ENCODE results near the gene DCST2.

DCST2 gene

DNA sequence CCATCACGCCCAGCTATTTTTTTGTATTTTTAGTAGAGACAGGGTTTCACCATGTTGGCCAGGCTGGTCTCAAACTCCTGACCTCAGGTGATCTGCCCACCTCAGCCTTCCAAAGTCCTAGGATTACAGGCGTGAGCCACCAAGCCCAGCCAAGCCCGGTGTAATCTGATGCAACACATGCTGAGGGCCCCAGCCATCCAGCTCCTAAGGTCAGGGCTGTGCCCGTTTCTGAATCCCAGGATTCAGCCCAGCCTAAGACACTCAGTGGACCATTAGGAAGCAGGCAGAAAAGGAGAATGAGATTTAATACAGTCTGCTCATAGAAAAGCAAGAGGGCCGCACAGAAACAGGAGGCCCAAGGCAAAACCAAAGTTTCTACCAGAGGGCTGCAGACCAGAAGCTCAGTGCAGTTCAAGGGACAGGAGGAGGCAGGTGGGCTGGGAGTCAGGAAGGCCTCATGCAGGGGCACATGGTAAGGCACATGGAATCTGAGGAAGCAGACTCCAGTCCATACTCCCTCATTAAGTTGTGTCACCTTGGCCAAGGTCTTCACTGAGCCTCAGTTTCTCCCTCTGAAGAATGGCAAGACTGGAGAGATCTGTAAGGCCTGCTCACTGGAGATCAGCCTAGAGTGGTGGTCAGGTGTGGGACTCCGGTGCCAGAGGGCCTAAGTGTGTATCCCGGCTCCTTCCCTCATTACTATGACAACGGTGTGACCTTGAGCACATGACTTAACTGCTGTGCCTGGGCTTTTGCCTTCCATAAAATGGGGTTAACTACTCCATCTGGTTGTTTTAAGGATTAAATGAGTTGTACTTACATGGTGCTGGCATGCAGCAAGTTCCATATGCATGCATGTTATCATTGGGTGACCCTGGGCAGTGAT lies 15.1 kb upstream of the DCST2 start:
- no peak for DNase-seq

DNA sequence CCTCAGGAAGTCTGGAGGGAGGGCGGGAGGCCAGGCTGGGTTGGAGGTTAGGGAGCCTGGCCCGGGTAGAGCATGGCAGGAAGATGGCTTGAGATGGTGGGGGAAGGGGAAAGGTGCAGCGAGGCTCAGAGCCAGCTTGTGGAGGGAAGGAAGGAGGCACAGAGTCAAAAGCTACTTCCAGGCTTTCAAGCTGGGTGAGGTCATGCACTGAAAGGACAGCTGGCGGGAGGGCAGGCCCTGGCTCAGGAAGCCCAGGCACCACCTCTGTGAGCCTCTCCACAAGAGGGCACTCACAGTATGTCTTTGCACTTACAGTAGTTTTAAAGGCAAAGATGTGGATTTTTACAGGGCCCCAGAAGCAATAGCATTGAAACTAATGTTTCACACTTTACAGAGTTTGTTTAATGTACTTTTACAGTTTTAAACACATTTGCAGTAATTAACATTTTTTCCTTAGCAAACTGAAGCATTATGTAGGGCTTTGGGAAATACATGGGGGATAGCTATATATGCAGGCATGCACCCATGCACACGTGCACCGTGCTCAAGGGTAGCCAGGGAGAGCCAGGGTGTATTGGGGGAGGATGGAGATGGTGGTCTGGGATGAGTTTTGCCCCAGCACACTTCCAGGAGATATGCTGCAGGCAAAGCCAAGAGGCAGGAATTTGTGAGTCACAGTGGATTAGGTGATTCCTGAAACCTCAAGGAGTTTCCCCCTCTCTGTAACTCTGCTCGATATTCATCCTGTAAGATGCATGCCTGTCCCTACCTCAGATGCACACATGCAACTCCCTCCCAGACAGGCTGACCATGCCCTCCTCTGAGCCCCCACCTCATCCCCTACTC lies 11.5 kb upstream of the DCST2 start:
- DNase-seq = peak; percentile 50

DNA sequence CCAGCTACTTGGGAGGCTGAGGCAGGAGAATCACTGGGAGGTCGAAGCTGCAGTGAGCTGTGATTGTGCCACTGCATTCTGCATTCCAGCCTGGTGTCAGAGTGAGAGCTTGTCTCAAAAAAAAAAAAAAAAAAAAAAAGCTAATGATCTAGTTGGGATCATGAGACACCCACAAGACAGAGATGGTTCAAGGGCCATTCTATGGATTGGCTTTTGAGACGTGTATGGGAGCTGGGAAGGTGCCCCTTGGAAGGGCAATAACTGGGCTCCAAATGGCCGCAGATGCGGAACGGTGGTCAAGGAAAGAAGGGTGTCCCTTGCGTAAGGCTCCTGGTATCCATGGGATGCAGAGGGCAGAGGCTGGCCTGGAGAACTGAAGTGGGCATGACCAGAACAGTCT lies 10.8 kb upstream of the DCST2 start:
- no peak for DNase-seq

DNA sequence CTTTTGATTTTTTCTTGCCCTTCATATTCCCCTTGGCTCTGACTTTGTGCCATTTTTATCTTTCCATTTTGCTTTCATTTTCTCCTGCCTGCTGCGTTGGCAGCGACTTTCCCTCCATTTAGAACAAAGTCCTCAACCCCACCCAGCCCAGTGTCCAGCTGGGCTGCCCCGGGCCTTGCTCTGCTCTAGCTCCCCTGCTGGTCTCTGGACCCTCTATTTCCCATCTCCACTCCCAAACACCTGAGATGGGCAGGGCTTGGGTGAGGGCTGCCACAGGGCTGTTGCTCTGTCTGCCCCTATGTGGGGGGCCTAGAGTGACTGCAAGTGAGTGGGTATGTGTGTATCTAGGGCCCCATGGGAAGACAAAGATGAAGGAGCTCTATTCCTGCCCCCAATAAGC lies 10.2 kb upstream of the DCST2 start:
- no peak for DNase-seq

DNA sequence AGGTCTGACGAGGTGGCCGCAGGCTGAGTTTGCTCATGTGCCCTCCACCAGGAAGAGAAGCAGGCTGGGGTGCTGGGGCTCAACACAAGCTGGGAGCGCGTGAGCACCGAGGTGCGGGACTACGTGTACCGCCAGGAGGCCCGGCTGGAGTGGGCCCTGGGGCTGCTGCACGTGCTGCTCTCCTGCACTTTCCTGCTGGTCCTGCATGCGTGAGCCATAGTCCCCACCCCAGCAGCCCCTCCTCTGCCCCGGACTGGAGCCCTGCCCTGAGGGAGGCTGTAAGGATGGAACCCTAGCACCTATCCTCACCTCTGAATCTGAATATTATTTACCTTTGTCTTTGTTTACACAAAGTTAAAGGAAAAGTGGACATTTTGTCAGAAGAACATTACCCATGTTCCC lies 9.7 kb upstream of the DCST2 start:
- no peak for DNase-seq

DNA sequence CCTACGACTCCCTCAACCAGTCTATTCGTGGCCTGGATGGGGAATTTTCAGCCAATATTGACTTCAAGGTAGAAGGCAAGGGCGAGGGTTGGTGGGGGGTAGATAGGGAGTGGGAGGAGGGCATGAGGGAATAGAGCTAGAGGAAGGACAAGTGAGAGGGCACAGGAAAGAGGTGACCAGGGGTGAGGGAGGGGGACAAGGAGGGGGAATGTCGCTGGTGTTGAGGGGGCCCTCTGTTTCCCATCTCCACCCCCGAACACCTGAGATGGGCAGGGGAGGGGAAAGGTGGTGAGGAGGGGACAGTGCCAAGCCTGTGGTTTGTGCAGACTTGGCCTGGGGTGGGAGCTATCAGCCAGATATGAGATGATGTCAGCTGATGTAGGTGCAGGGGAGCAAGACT lies 9.2 kb upstream of the DCST2 start:
- no peak for DNase-seq

DNA sequence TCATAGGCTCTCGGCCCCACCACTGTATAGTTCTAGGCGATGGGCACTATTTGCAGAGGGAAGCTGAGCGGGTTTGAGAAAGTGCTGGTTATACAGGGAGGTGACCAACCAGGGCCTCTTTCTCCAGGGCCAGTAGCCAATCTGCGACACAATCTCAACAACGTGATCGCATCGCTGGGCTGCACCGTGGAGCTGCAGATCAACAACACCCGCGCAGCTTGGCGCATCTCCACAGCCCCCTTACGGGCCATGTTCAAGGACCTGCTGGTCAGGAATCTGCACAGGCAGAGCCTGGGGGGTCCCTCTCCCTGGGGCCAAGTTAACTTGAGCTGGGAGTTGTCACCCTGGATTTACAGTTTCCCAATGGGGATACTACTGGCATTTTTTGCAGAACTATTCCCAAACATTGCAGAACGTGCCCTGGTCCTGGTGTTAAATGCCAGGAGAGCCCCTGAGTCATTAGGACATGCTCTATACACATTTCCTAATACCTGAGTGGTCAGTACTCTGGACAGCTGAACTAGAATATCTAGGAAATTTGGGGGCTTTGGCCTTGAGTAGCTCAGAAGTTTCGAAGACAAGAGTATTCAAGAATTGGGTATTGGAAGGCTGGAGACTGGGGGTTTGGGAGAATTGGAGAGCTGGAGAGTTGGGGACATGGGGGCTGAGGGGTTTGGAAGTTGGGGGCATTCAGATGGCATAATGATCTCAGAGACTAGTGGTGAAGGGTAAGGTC lies 6.9 kb upstream of the DCST2 start:
- DNase-seq = no peak

DNA sequence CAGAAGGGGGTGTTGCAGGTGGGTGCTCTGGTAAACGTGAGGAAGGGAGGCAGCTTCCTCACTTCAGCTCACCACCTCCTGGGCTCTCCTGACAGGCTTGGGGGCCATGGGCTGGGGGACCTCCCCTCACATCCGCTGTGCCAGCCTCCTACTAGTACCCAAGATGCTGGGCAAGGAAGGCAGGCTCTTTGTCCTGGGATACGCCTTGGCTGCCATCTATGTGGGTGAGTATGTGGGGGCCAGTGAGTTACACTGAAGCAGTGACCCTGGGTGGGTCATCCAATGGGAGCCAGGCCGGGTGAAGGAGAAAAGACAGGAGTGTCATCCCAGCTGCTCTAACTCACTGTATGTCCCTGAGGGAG lies 5.7 kb upstream of the DCST2 start:
- DNase-seq = no peak

DNA sequence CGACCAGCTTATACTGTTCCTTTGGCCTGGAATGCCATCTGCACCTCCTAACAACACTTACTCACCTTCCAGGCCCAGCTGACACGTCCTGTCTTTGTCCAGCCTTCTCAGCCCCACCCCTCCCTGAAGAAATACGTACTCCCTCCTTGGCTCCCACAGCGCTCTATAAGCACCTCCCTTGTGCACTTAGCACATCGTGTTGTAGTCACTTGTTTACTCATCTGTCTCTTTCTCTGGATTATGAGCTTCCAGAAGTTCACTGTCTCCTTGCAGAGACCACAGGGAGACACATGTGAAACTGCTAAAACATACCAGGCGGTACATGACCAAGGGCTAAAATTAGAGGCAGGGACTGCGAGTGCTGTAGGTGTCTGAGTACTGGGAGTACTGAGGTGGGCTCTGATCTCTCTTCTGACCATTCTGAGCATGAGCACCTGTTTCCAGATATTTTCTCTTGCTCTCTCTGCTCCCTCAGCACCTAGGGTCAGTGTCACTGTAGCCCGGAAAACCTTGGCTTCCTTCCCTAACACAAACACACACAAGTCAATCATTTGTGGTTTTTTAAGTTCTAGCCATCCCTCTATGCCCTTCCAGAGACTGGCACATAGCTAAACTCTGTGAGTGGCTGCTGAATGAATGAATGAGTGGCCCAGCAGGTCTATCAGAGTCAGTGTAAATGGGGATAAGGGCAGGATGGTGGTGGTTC lies 5.2 kb upstream of the DCST2 start:
- no peak for DNase-seq

DNA sequence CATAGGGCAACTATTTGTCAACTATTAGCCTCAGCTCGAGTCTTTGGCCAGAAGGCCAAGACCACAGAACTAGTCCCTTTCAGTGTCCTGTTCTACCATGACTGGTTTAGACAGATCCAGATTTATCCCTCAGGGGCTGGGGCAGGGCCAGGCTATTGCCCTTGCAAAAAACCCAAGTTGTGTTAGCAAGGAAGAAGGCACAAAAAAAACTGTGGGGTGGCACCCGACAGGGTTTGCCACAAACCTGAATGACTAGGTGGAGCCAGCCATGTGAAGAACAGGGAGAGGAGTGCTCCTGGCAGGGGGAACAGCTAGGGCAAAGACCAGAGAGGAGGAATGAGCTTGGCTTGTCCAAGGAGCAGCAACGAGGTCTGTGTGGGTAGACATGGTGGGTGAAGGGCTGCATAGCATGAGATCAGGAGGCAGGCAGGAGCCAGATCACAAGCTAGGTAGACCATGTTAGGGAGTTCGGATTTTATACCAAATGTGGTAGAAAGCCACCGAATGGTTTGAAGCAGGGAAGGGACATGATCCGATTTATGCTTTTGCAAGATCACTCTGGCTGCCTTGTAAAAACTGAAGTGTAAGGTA lies 4.4 kb upstream of the DCST2 start:
- DNase-seq = no peak

DNA sequence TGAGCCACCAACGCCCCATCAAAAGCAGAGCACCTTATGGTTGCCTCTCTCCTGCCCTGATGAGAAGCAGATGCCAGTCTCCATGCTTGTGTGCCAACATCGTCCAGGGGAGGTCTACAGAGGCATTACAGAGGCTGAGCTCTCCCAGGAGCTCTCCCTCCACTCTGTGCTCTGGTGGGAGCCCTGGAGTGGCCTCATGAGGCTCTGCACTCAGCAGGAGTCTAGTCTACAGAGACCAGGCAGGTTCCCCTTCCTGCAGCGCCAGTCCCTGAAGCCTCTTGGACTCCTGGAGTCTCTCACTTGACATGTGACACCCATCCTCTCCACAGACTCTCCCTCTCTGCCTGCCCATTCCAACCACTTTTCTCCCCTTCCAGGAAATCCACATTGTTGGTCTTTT lies 3.5 kb upstream of the DCST2 start:
- no peak for DNase-seq

DNA sequence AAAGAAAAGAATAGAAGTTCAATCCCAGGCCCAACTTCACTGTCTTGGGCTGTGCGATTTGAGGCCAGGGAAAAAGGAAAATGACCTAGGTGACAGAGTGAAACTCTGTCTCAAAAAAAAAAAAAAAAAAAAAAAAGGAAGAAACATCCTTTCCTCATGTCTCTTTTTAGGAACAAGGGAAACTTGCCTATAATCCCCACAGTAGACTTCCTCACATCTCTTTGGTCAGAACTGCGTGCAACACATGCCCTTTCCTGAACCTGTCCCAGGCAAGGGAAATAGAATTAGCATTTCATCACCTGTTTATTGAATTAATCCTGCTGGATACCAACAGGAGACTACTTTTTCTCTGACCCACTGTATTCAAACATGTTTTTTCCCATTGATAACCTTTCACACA lies 2.4 kb upstream of the DCST2 start:
- no peak for DNase-seq

DNA sequence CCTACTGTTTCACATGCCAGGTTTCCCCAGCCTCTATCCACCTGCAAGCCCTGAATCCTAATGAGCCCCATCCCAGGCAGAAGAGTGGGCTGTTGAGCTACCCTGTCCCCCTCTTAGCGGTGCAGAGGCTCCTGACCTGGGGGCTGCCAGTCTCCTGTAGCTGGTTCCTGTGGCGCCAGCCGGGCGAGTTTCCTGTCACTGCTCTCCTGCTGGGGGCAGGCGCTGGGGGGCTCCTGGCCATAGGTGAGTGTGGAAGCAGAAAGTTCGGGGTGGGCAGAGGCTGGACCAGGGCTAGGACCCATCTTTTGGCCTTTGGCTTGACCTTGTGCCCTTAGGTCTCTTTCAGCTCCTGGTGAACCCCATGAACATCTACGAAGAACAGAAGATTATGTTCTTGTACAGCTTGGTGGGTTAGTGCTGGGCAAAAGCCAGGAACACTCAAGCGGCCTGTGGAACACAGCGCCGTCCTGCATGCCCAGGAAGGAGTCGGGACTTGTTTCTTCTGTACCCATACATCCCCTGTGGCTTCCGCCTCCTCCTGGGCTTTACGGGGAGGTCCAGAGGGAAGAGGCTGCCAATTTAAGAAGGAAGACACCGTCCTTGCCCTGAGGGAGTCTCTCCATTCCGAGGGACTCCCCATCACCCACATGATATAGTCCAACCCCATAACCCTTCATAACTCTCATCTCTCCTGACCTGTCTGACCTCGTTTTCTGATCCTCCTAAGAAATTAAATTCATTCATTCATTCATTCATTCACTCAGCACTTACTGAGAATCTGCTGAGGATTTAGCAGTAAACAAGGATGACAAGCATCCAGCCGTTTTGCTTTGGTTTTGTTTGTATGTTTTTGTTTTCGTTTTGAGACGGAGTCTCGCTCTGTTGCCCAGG lies 982 bp upstream of the DCST2 start:
- DNase-seq = no peak

DNA sequence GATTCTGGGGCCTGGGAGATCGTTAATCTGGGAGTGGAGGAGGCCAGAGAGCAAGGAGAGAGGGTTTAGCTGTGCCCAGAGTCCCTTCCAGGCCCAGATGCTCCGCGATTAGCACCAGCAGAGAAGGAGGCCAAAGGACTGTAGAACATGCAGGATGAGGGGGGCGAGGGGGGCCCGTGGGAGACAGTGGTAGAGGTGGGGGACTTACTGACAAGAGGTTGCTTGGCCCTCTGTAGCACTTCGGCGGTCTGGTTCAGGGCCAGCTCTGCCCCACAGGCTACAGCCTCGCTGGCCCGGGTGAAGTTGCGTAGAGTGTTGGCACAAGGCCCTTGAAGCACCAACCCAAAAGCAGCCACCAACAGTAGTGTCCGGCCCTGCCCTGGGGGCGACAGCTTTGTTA lies 695 bp downstream of the DCST2 start:
- no peak for DNase-seq

DNA sequence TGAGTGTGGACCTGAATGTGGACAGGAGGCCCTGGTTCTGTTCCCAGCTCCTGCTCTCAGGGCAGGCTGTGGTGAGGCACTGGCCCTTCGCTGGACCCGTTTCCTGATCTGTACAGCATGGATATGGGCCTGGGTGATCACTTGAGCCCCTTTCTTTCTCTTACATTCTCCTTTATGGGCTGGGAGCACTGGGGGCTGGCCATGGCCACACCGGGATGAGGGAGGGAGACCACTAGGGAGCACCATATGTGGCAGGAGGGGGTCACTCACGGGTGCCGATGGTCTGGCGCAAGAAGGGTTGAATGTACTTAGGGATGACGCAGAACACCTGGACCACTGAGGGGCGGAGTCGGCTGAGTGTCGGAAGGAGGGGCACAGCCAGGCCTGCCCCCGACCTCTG lies 2.7 kb downstream of the DCST2 start:
- DNase-seq = no peak

DNA sequence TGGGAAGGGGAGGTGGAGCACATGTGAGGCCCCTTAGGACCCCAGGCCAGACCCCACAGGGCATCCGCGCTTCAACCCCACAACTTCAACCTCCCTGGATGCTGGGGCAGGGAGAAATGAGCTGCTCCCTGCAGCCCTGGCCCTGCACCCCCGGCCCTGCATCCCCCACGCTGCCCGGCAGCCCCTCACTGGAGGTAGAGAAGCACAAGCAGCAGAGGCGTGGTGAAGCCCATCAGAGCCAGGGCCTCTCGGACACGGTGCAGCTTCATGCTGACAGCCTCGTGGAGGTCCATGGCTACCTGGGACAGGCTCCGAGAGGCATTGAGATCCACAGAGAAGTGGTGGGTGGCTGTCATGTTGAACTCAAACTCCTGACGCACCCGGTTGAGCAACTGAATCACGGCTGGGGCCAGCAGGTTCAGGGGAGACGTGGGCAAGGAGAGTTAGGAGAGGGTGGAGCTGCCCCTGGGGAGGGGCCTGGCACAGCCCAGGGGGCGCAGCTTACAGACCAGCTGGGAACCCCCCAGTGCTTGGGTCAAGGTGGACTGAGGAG lies 3.3 kb downstream of the DCST2 start:
- no peak for DNase-seq

DNA sequence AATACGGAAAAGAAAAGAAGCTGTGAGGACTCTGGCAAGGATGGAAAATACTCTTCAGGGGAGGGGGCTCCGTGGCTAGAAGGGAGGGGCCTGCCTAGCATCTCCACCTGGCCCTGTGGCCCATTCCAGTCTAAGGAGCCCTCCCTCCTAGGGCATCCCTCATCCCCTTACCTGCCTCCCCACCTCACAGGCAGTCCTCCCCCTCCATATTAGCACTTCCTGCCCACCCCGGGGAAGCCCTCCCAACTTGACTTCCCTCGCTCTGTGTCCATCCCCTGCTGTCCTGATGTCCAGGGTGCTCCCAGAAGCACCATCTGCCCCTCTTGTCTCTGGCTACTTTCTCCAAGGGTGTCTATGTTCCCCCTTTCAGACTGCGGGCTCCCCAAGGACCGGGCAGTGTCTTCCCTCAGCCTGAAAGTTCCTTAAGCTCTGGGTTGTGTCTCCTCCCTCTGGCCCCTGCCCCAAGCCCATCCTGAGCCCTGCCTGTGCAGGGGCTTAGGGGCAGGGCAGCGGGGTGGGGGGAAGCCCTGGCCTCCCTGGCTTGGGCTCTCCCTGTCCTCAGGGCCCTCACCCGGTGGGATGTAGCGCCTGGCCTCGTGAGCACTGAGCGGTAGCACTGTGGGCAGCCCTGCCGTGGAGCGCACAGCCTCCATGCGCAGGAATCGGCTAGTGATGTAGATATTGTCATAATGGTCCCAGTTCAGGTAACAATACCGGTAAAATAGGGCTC lies 3.9 kb downstream of the DCST2 start:
- no peak for DNase-seq

DNA sequence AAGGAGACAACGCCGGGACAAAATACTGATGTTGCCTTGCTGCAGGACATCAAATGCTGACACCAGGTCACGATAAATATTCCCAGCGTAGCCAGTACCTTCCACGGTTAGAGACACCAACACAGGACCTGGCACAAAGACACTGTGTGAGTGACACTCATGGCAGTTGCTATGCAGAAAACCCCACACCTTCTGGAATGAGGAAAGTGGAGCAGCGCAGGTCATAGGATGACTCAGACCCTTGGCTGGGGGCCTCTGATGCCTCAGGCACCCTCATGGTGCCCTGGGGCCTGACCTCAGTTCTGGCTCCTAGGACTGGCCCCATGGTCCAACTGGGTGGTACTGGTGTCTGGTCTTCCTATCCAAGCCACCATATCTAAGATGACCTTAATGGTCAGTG lies 7.0 kb downstream of the DCST2 start:
- DNase-seq = no peak

DNA sequence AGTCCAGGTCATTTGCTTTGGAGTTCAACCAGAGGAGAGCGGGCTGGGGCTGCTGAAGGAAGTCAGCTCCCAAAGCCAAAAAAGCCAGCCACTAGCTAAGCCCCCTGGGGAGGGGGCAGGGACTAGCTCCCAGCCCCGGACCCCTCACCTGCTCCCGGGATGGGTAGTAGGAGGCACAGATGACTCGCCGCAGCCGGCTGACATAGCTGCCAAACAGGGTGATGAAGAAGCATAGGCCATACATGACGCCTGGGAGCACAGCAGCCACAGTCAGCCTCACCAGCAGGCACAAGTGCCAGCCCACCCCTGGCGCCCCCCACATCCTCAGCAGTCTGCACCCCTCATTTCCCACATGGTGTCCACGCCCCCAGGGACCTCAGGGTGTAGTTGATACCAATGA lies 7.4 kb downstream of the DCST2 start:
- no peak for DNase-seq

DNA sequence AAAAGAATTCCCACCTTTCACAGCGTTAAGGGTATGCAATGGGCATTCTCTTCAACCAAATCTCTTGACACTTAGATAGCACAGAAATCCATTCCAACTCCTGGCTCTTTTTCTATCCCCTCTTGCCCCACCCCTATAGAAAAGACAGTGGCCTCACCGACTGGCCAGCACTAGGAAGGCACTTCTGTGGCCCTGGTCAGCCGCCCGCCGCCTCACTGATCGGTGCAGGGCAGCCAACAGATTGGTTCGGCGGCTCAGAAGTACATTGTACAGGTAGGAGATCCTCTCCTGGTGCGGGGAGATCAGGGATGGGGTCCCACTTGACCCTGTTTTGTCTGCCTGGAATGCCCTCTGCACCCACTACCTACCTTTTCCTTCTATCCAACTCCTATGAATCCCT lies 9.3 kb downstream of the DCST2 start:
- DNase-seq = no peak

DNA sequence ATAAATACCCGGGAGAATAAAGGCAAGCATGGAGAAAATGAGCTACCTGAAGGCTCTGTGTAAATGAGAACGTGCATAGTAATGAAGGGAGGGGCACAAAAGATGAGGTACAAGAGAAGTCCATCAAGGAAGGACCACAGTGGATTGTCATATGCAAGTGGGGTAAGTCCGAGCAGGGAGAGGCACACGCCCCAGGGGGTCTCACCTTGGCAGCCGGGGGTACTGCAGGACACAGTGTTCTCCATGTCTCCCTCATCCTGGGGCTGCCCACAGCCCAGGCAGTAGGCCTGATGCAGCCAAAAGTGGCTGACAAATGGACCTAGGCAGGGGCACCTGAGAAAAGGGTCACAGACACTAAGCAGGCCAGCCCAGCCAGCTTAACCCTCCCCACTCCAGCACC lies 10.0 kb downstream of the DCST2 start:
- DNase-seq = no peak

Data from DMS79 treated with DMSO at 0.1 percent for 48 hours (cell line).